Measurements from ENCODE around the gene LAMB4.

LAMB4 gene

GRCh38 chr7:108166687-108167086 is 36.5 kb upstream of the LAMB4 start:
- Histone ChIP-seq H3K4me1 (ENCODE audit: control insufficient read depth, low read depth, low read length) (no peaks in the 10 kb centered on the region), H2BK120ac (ENCODE audit: low read depth, low read length) (no peak overlapping the region), H4K5ac (ENCODE audit: low read length) (no peak overlapping the region), H2BK5ac (ENCODE audit: low read length) (no peak overlapping the region), H3K36me3 (ENCODE audit: control insufficient read depth, insufficient read depth, low read length) (no peaks in the 10 kb centered on the region), H3K79me1 (ENCODE audit: low read length) (no peaks in the 10 kb centered on the region), H3K9ac (ENCODE audit: low read length) (no peak overlapping the region), H2AK5ac (ENCODE audit: low read length) (no peak overlapping the region), H3K27me3 (ENCODE audit: insufficient read depth, low read length, poor library complexity) (no peaks in the 10 kb centered on the region), H3K23ac (ENCODE audit: low read length) (no peak overlapping the region), H3K18ac (ENCODE audit: low read length) (no peak overlapping the region), H4K8ac (ENCODE audit: low read depth, low read length) (no peak overlapping the region), H3K4ac (ENCODE audit: low read depth, low read length) (no peak overlapping the region), H3K56ac (ENCODE audit: low read length) (no peak overlapping the region), H2BK15ac (replicated peaks; ENCODE audit: low read depth) (no peak overlapping the region), H3K79me2 (ENCODE audit: control insufficient read depth, insufficient read depth, low read length) (no peaks in the 10 kb centered on the region), H3K27ac (ENCODE audit: low read depth, low read length) (no peak overlapping the region), H3K4me2 (ENCODE audit: low read length) (no peak overlapping the region), H3K4me3 (ENCODE audit: low read length) (no peak overlapping the region)
- whole genome bisulfite sequencing (ENCODE audit: extremely low coverage, insufficient coverage, low lambda C conversion rate): no CpG with 5 or more reads among the region's 5 CpGs
- DNase-seq: no peak

- Histone ChIP-seq H2BK120ac (ENCODE audit: low read depth, low read length) (no peak overlapping the region), H3K4ac (ENCODE audit: low read depth, low read length) (no peak overlapping the region), H2AK5ac (ENCODE audit: low read length) (no peak overlapping the region), H4K8ac (ENCODE audit: low read depth, low read length) (no peak overlapping the region), H3K79me1 (ENCODE audit: low read length) (no peaks in the 10 kb centered on the region), H3K18ac (ENCODE audit: low read length) (no peak overlapping the region), H2BK5ac (ENCODE audit: low read length) (no peak overlapping the region), H3K4me1 (ENCODE audit: control insufficient read depth, low read depth, low read length) (no peaks in the 10 kb centered on the region), H3K79me2 (ENCODE audit: control insufficient read depth, insufficient read depth, low read length) (no peaks in the 10 kb centered on the region), H4K5ac (ENCODE audit: low read length) (no peak overlapping the region), H3K4me3 (ENCODE audit: low read length) (no peak overlapping the region), H3K27me3 (ENCODE audit: insufficient read depth, low read length, poor library complexity) (no peaks in the 10 kb centered on the region), H2BK15ac (replicated peaks; ENCODE audit: low read depth) (no peak overlapping the region), H3K4me2 (ENCODE audit: low read length) (no peak overlapping the region), H3K9ac (ENCODE audit: low read length) (no peak overlapping the region), H3K36me3 (ENCODE audit: control insufficient read depth, insufficient read depth, low read length) (no peaks in the 10 kb centered on the region), H3K23ac (ENCODE audit: low read length) (no peak overlapping the region), H3K56ac (ENCODE audit: low read length) (no peak overlapping the region), H3K27ac (ENCODE audit: low read depth, low read length) (no peak overlapping the region)
- DNase-seq: no peak
- WGBS (ENCODE audit: extremely low coverage, insufficient coverage, low lambda C conversion rate): no CpG with 5 or more reads among the region's 2 CpGs
Observed at GRCh38 chr7:108165723-108166122, 35.6 kb upstream of the LAMB4 start.

- Histone ChIP-seq H3K4me1 (ENCODE audit: control insufficient read depth, low read depth, low read length) (no peaks in the 10 kb centered on the region), H3K9ac (ENCODE audit: low read length) (no peak overlapping the region), H3K27me3 (ENCODE audit: insufficient read depth, low read length, poor library complexity) (no peaks in the 10 kb centered on the region), H3K27ac (ENCODE audit: low read depth, low read length) (no peak overlapping the region), H3K4me2 (ENCODE audit: low read length) (no peak overlapping the region), H3K79me2 (ENCODE audit: control insufficient read depth, insufficient read depth, low read length) (no peaks in the 10 kb centered on the region), H3K56ac (ENCODE audit: low read length) (no peak overlapping the region), H3K4ac (ENCODE audit: low read depth, low read length) (no peak overlapping the region), H3K23ac (ENCODE audit: low read length) (no peak overlapping the region), H4K5ac (ENCODE audit: low read length) (no peak overlapping the region), H3K18ac (ENCODE audit: low read length) (no peak overlapping the region), H2BK5ac (ENCODE audit: low read length) (no peak overlapping the region), H3K79me1 (ENCODE audit: low read length) (no peaks in the 10 kb centered on the region), H2BK15ac (replicated peaks; ENCODE audit: low read depth) (no peak overlapping the region), H3K36me3 (ENCODE audit: control insufficient read depth, insufficient read depth, low read length) (no peaks in the 10 kb centered on the region), H3K4me3 (ENCODE audit: low read length) (no peak overlapping the region), H4K8ac (ENCODE audit: low read depth, low read length) (no peak overlapping the region), H2AK5ac (ENCODE audit: low read length) (no peak overlapping the region), H2BK120ac (ENCODE audit: low read depth, low read length) (no peak overlapping the region)
- DNase-seq: no peak
- WGBS (ENCODE audit: extremely low coverage, insufficient coverage, low lambda C conversion rate): no CpG with 5 or more reads among the region's 6 CpGs
Observed at GRCh38 chr7:108164946-108165345, 34.8 kb upstream of the LAMB4 start.

GRCh38 chr7:108164342-108164741 is 34.2 kb upstream of the LAMB4 start:
- H2BK5ac ChIP-seq (ENCODE audit: low read length): no peak overlapping the region
- H4K5ac ChIP-seq (ENCODE audit: low read length): no peak overlapping the region
- no peaks in the 10 kb centered on the region for H3K4me1 ChIP-seq (ENCODE audit: control insufficient read depth, low read depth, low read length)
- H3K4me3 ChIP-seq (ENCODE audit: low read length): no peak overlapping the region
- no peak overlapping the region for H4K8ac ChIP-seq (ENCODE audit: low read depth, low read length)
- no peak overlapping the region for H2BK15ac ChIP-seq (replicated peaks; ENCODE audit: low read depth)
- no peak overlapping the region for H3K56ac ChIP-seq (ENCODE audit: low read length)
- H3K18ac ChIP-seq (ENCODE audit: low read length): no peak overlapping the region
- no peaks in the 10 kb centered on the region for H3K27me3 ChIP-seq (ENCODE audit: insufficient read depth, low read length, poor library complexity)
- H2AK5ac ChIP-seq (ENCODE audit: low read length): no peak overlapping the region
- DNase-seq: no peak
- no peak overlapping the region for H2BK120ac ChIP-seq (ENCODE audit: low read depth, low read length)
- H3K4ac ChIP-seq (ENCODE audit: low read depth, low read length): no peak overlapping the region
- no peak overlapping the region for H3K4me2 ChIP-seq (ENCODE audit: low read length)
- WGBS (ENCODE audit: extremely low coverage, insufficient coverage, low lambda C conversion rate): no CpG with 5 or more reads among the region's 6 CpGs
- no peaks in the 10 kb centered on the region for H3K79me1 ChIP-seq (ENCODE audit: low read length)
- H3K79me2 ChIP-seq (ENCODE audit: control insufficient read depth, insufficient read depth, low read length): no peaks in the 10 kb centered on the region
- H3K23ac ChIP-seq (ENCODE audit: low read length): no peak overlapping the region
- H3K9ac ChIP-seq (ENCODE audit: low read length): no peak overlapping the region
- no peak overlapping the region for H3K27ac ChIP-seq (ENCODE audit: low read depth, low read length)
- no peaks in the 10 kb centered on the region for H3K36me3 ChIP-seq (ENCODE audit: control insufficient read depth, insufficient read depth, low read length)

GRCh38 chr7:108158776-108159175 is 28.6 kb upstream of the LAMB4 start:
- H3K4me3 ChIP-seq (ENCODE audit: low read length): no peak overlapping the region
- H3K23ac ChIP-seq (ENCODE audit: low read length): no peak overlapping the region
- no peaks in the 10 kb centered on the region for H3K36me3 ChIP-seq (ENCODE audit: control insufficient read depth, insufficient read depth, low read length)
- no peak overlapping the region for H3K56ac ChIP-seq (ENCODE audit: low read length)
- H3K27me3 ChIP-seq (ENCODE audit: insufficient read depth, low read length, poor library complexity): no peaks in the 10 kb centered on the region
- no peak overlapping the region for H3K18ac ChIP-seq (ENCODE audit: low read length)
- no peaks in the 10 kb centered on the region for H3K79me2 ChIP-seq (ENCODE audit: control insufficient read depth, insufficient read depth, low read length)
- no CpG with 5 or more reads among the region's 1 CpG for WGBS (ENCODE audit: extremely low coverage, insufficient coverage, low lambda C conversion rate)
- H2BK120ac ChIP-seq (ENCODE audit: low read depth, low read length): no peak overlapping the region
- H3K79me1 ChIP-seq (ENCODE audit: low read length): no peaks in the 10 kb centered on the region
- H4K8ac ChIP-seq (ENCODE audit: low read depth, low read length): no peak overlapping the region
- DNase-seq: no peak
- H3K4ac ChIP-seq (ENCODE audit: low read depth, low read length): no peak overlapping the region
- H2BK5ac ChIP-seq (ENCODE audit: low read length): no peak overlapping the region
- no peaks in the 10 kb centered on the region for H3K4me1 ChIP-seq (ENCODE audit: control insufficient read depth, low read depth, low read length)
- H2BK15ac ChIP-seq (replicated peaks; ENCODE audit: low read depth): no peak overlapping the region
- H4K5ac ChIP-seq (ENCODE audit: low read length): no peak overlapping the region
- no peak overlapping the region for H3K9ac ChIP-seq (ENCODE audit: low read length)
- no peak overlapping the region for H3K27ac ChIP-seq (ENCODE audit: low read depth, low read length)
- no peak overlapping the region for H2AK5ac ChIP-seq (ENCODE audit: low read length)
- no peak overlapping the region for H3K4me2 ChIP-seq (ENCODE audit: low read length)

- no peak overlapping the region for H3K4me2 ChIP-seq (ENCODE audit: low read length)
Observed at GRCh38 chr7:108157606-108158335, 27.6 kb upstream of the LAMB4 start.

More at GRCh38 chr7:108157606-108158335, 27.6 kb upstream of the LAMB4 start:
- no peak overlapping the region for H2BK15ac ChIP-seq (replicated peaks; ENCODE audit: low read depth)
- H2AK5ac ChIP-seq (ENCODE audit: low read length): no peak overlapping the region
- DNase-seq: no peak
- H3K27me3 ChIP-seq (ENCODE audit: insufficient read depth, low read length, poor library complexity): no peaks in the 10 kb centered on the region
- no peaks in the 10 kb centered on the region for H3K4me1 ChIP-seq (ENCODE audit: control insufficient read depth, low read depth, low read length)
- no peak overlapping the region for H4K8ac ChIP-seq (ENCODE audit: low read depth, low read length)
- H3K27ac ChIP-seq (ENCODE audit: low read depth, low read length): no peak overlapping the region
- H3K36me3 ChIP-seq (ENCODE audit: control insufficient read depth, insufficient read depth, low read length): no peaks in the 10 kb centered on the region
- no peak overlapping the region for H3K4me3 ChIP-seq (ENCODE audit: low read length)
- H2BK120ac ChIP-seq (ENCODE audit: low read depth, low read length): no peak overlapping the region
- no peak overlapping the region for H3K9ac ChIP-seq (ENCODE audit: low read length)
- WGBS (ENCODE audit: extremely low coverage, insufficient coverage, low lambda C conversion rate): no CpG with 5 or more reads among the region's 4 CpGs
- no peak overlapping the region for H3K18ac ChIP-seq (ENCODE audit: low read length)
- H3K23ac ChIP-seq (ENCODE audit: low read length): no peak overlapping the region
- H3K79me1 ChIP-seq (ENCODE audit: low read length): no peaks in the 10 kb centered on the region
- no peak overlapping the region for H2BK5ac ChIP-seq (ENCODE audit: low read length)
- no peak overlapping the region for H4K5ac ChIP-seq (ENCODE audit: low read length)
- H3K56ac ChIP-seq (ENCODE audit: low read length): no peak overlapping the region
- H3K79me2 ChIP-seq (ENCODE audit: control insufficient read depth, insufficient read depth, low read length): no peaks in the 10 kb centered on the region
- no peak overlapping the region for H3K4ac ChIP-seq (ENCODE audit: low read depth, low read length)

All from mesendoderm (in vitro differentiated cells).